GM18505 (cell line): Measurements from ENCODE around the gene AKNAD1.

Source experiments
- ATAC-seq: cut with Tn5 transposase; IDR thresholded peaks from one replicate; pipeline ENCODE4 v1.9.1; 2021; ENCODE audit not compliant: unreplicated experiment
- POLR2A ChIP-seq: IDR thresholded peaks from 4 replicates; pipeline ENCODE4 v1.6.1; 2011; ENCODE audit warnings: borderline replicate concordance; ENCODE audit not compliant: insufficient read depth, insufficient read length; ENCODE audit errors: extremely low read depth

AKNAD1 gene

GRCh38 chr1:108852221-108852975 lies 4.5 kb downstream of the AKNAD1 start:
- TF ChIP-seq POLR2A: no peak
- no peak for ATAC-seq

GRCh38 chr1:108851567-108851966 lies 5.3 kb downstream of the AKNAD1 start:
- no peak for TF ChIP-seq POLR2A
- no peak for ATAC-seq

GRCh38 chr1:108850929-108851328 lies 6.0 kb downstream of the AKNAD1 start:
- TF ChIP-seq POLR2A: no peak
- no peak for ATAC-seq

- TF ChIP-seq POLR2A: no peak
- no peak for ATAC-seq
These were observed 8.1 kb downstream of the AKNAD1 start for GRCh38 chr1:108848806-108849205.

GRCh38 chr1:108847494-108847893 lies 9.4 kb downstream of the AKNAD1 start:
- ATAC-seq: no peak
- TF ChIP-seq POLR2A: no peak

- ATAC-seq: no peak
- no peak for TF ChIP-seq POLR2A
These were observed 10.9 kb downstream of the AKNAD1 start for GRCh38 chr1:108845991-108846390.

- no peak for TF ChIP-seq POLR2A
These were observed 11.4 kb downstream of the AKNAD1 start for GRCh38 chr1:108845446-108845845.

GRCh38 chr1:108843390-108844137 lies 13.3 kb downstream of the AKNAD1 start:
- no peak for TF ChIP-seq POLR2A
- ATAC-seq: no peak

More at GRCh38 chr1:108845446-108845845, 11.4 kb downstream of the AKNAD1 start:
- ATAC-seq: no peak

GRCh38 chr1:108842525-108843181 lies 14.2 kb downstream of the AKNAD1 start:
- no peak for TF ChIP-seq POLR2A
- ATAC-seq: no peak

GRCh38 chr1:108841703-108842102 lies 15.2 kb downstream of the AKNAD1 start:
- TF ChIP-seq POLR2A: no peak
- no peak for ATAC-seq

GRCh38 chr1:108832929-108833328 lies 24.0 kb downstream of the AKNAD1 start:
- no peak for ATAC-seq
- TF ChIP-seq POLR2A: no peak

- no peak for TF ChIP-seq POLR2A
- ATAC-seq: no peak
These were observed 25.7 kb downstream of the AKNAD1 start for GRCh38 chr1:108831225-108831624.

- no peak for TF ChIP-seq POLR2A
- no peak for ATAC-seq
These were observed 26.5 kb downstream of the AKNAD1 start for GRCh38 chr1:108830119-108831008.
